GM21526 (cell line): ENCODE results near the gene THSD7B.
"Not testable (repeated sequence)": the region's sequence is repeated elsewhere in the genome, so short reads cannot be mapped to it uniquely, and the experiment has no call there.

Source experiments
- ATAC-seq: cut with Tn5 transposase; IDR thresholded peaks from one replicate; pipeline ENCODE4 v1.9.1; 2021; ENCODE audit warnings: moderate library complexity; ENCODE audit not compliant: unreplicated experiment, low FRiP score

THSD7B gene

GRCh38 chr2:137449454-137449853 is 684.1 kb downstream of the THSD7B start:
- no peak for ATAC-seq

GRCh38 chr2:137454886-137455285 is 689.5 kb downstream of the THSD7B start:
- ATAC-seq: no peak

GRCh38 chr2:137467246-137467862 is 702.0 kb downstream of the THSD7B start:
- peak; percentile 89 for ATAC-seq

GRCh38 chr2:137493261-137493660 is 727.9 kb downstream of the THSD7B start:
- no peak for ATAC-seq

GRCh38 chr2:137500599-137500998 is 735.3 kb downstream of the THSD7B start:
- ATAC-seq: no peak

- no peak for ATAC-seq
Measured at GRCh38 chr2:137507237-137507636, 741.9 kb downstream of the THSD7B start.

- no peak for ATAC-seq
Measured at GRCh38 chr2:137508739-137509384, 743.5 kb downstream of the THSD7B start.

GRCh38 chr2:137511526-137511925 is 746.2 kb downstream of the THSD7B start:
- no peak for ATAC-seq

- no peak for ATAC-seq
Measured at GRCh38 chr2:137521653-137522619, 756.6 kb downstream of the THSD7B start.

- no peak for ATAC-seq
Measured at GRCh38 chr2:137522620-137523011, 757.3 kb downstream of the THSD7B start.

- no peak for ATAC-seq
Measured at GRCh38 chr2:137523931-137524330, 758.6 kb downstream of the THSD7B start.

GRCh38 chr2:137525132-137525531 is 759.8 kb downstream of the THSD7B start:
- ATAC-seq: no peak

GRCh38 chr2:137525641-137526190 is 760.4 kb downstream of the THSD7B start:
- no peak for ATAC-seq

- ATAC-seq: no peak
Measured at GRCh38 chr2:137535897-137536296, 770.6 kb downstream of the THSD7B start.

GRCh38 chr2:137539336-137539735 is 774.0 kb downstream of the THSD7B start:
- no peak for ATAC-seq

GRCh38 chr2:137547842-137548241 is 782.5 kb downstream of the THSD7B start:
- ATAC-seq: no peak

- ATAC-seq: no peak
Measured at GRCh38 chr2:137566387-137566786, 801.0 kb downstream of the THSD7B start.

GRCh38 chr2:137570484-137570883 is 805.1 kb downstream of the THSD7B start:
- ATAC-seq: no peak

- not testable (repeated sequence) for ATAC-seq
Measured at GRCh38 chr2:137587834-137588233, 822.5 kb downstream of the THSD7B start.

- ATAC-seq: not testable (repeated sequence)
Measured at GRCh38 chr2:137588578-137588977, 823.2 kb downstream of the THSD7B start.

GRCh38 chr2:137590102-137590501 is 824.8 kb downstream of the THSD7B start:
- ATAC-seq: no peak
